ENCODE measurements around the gene CDC34. TPM values are rescaled to one million over a fixed set of nuclear protein-coding genes. Genes with fewer than 3 reads are reported as not detected.

Gene CDC34
- total RNA-seq, 1 experiment from 2014 or later: 61.3 TPM

DNA sequence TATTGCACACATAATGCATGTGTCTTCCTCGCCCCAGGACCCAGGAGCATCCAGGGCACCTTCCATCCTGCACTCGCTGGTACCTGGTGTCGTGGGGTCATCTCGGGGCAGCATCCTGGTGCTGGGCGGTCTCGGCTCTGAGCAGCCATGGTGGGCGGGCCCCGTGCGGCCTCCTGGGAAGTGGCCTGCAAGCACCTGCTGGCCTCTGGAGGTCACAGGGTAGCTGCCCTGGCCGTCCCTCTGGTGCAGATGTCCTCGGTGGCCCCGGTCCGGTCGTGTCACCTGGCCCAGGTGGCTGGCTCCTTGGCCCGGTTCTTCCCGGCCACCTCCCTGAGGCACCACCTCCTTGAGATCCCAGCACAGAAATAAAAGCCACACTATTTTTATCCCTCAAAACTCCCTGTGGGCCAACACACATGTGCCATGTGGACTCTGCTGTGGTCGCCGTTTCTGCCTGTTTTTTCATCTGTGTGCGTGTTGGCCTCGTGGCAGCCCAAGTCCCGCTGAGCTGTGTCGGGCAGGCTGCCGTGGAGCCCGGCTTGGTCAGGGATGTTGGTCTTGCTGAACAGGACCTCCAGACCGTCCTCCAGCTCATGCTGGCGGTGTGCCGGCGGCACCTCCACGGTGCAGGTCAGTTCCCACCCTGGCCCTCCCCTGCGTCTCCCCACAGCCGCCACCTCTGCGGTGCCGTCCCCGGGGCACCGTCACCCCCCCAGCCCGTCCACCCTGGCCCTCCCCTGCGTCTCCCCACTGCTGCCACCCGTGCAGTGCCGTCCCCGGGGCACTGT is 7.3 kb downstream of the CDC34 start:
- Mint-ChIP-seq H3K27me3 (ENCODE audit: insufficient read depth, unreplicated experiment) (no peaks in the 10 kb centered on the region), H3K4me3 (ENCODE audit: unreplicated experiment) (no peak overlapping the region), H3K27ac (ENCODE audit: low read depth, unreplicated experiment) (no peak overlapping the region), H3K9me3 (ENCODE audit: unreplicated experiment) (no peaks in the 10 kb centered on the region), H3K4me1 (ENCODE audit: insufficient read depth, unreplicated experiment) (peaks cover 4% of the 10 kb centered on the region), H3K36me3 (ENCODE audit: insufficient read depth, unreplicated experiment) (peaks cover 23% of the 10 kb centered on the region)
- POLR2A ChIA-PET: no interaction called here
- CTCF ChIA-PET: interaction anchor here (0.6 kb wide), 1 partner anchor 16 kb away, joined by 3 read pairs; no protein-coding TSS in a partner anchor
- TF ChIP-seq, protein P1, sequence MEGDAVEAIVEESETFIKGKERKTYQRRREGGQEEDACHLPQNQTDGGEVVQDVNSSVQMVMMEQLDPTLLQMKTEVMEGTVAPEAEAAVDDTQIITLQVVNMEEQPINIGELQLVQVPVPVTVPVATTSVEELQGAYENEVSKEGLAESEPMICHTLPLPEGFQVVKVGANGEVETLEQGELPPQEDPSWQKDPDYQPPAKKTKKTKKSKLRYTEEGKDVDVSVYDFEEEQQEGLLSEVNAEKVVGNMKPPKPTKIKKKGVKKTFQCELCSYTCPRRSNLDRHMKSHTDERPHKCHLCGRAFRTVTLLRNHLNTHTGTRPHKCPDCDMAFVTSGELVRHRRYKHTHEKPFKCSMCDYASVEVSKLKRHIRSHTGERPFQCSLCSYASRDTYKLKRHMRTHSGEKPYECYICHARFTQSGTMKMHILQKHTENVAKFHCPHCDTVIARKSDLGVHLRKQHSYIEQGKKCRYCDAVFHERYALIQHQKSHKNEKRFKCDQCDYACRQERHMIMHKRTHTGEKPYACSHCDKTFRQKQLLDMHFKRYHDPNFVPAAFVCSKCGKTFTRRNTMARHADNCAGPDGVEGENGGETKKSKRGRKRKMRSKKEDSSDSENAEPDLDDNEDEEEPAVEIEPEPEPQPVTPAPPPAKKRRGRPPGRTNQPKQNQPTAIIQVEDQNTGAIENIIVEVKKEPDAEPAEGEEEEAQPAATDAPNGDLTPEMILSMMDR (IDR thresholded peaks at IDR 0.05; ENCODE audit: unreplicated experiment): no peak
- BruUV-seq (replicated peaks): no TSS peak
- no peak for DNase-seq (ENCODE audit: unreplicated experiment)
- intact Hi-C loops (cut with micrococcal nuclease): no loop called here

DNA sequence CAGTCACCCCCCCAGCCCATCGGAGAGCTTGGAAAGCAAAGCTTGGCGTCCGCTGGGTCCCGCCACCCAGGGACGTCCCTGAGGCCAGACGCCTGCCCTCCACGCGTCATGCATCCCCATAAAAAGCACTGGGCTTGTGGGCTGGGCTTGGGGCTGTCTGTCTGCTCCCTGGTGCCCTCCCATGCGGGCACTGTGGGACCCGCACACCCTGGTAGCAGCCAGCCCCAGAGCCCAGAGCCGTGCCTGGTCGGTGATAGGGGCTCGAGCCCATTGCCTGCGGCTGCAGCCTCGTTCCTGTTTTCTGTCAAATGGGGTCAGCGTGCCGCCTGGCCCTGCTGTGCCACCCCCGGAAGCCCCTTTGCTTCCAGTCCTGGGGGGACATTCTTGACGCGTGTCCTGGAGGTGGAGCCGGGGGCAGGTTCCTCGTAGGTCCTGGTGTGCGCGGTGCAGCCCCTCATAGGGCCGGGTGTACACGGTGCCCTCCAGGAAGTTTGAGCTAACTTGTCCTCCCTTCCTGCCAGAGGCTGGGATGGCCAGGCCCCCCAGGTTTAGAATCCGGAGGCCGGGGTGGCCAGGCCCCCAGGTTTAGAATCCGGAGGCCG is 8.0 kb downstream of the CDC34 start:
- intact Hi-C loops (cut with micrococcal nuclease): no loop called here
- no peak overlapping the region for H3K4me3 Mint-ChIP-seq (ENCODE audit: unreplicated experiment)
- TF ChIP-seq, protein P1 (IDR thresholded peaks at IDR 0.05; ENCODE audit: unreplicated experiment): no peak

DNA sequence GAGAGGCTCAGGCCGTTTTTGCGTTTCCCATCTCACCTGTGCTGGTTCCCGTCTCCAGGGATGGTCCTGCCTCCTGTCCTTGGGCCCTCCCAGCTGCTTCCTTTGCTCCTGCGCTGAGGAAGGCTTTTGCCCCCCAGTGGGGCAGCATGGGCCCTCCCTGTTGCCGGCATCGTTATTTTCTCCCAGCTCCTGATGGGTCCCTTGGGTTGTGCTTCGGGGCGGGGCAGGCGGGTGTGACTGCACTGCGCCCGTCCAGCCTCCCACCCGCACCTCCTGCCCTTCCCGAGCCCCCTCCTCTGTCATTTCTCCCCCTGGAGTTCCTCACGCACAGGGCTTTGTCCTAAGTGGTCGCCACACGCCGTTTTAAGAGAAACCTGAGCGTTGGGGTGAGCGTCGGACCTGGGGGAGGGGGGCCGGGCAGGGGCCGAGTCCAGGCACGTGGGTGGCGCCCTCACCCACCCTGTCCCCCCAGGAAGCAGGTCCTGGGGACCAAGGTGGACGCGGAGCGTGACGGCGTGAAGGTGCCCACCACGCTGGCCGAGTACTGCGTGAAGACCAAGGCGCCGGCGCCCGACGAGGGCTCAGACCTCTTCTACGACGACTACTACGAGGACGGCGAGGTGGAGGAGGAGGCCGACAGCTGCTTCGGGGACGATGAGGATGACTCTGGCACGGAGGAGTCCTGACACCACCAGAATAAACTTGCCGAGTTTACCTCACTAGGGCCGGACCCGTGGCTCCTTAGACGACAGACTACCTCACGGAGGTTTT is 9.5 kb downstream of the CDC34 start:
- no TSS peak for BruUV-seq (replicated peaks)
- Mint-ChIP-seq H3K4me3 (ENCODE audit: unreplicated experiment) (no peak overlapping the region), H3K27ac (ENCODE audit: low read depth, unreplicated experiment) (no peak overlapping the region), H3K27me3 (ENCODE audit: insufficient read depth, unreplicated experiment) (no peaks in the 10 kb centered on the region), H3K4me1 (ENCODE audit: insufficient read depth, unreplicated experiment) (no peaks in the 10 kb centered on the region), H3K9me3 (ENCODE audit: unreplicated experiment) (no peaks in the 10 kb centered on the region), H3K36me3 (ENCODE audit: insufficient read depth, unreplicated experiment) (peaks cover 31% of the 10 kb centered on the region)
- TF ChIP-seq, protein P1 (IDR thresholded peaks at IDR 0.05; ENCODE audit: unreplicated experiment): no peak
- intact Hi-C loops (cut with micrococcal nuclease): no loop called here
- no peak for DNase-seq (ENCODE audit: unreplicated experiment)
- ChIA-PET CTCF (no interaction called here), POLR2A (no interaction called here)

More for the DNA sequence above, 8.0 kb downstream of the CDC34 start:
- ChIA-PET CTCF (interaction anchor here (0.6 kb wide), 1 partner anchor 17 kb away, joined by 3 read pairs; no protein-coding TSS in a partner anchor), POLR2A (no interaction called here)
- DNase-seq (ENCODE audit: unreplicated experiment): no peak
- Mint-ChIP-seq H3K27me3 (ENCODE audit: insufficient read depth, unreplicated experiment) (no peaks in the 10 kb centered on the region), H3K4me1 (ENCODE audit: insufficient read depth, unreplicated experiment) (peaks cover 4% of the 10 kb centered on the region), H3K27ac (ENCODE audit: low read depth, unreplicated experiment) (no peak overlapping the region), H3K9me3 (ENCODE audit: unreplicated experiment) (no peaks in the 10 kb centered on the region), H3K36me3 (ENCODE audit: insufficient read depth, unreplicated experiment) (peaks cover 24% of the 10 kb centered on the region)
- no TSS peak for BruUV-seq (replicated peaks)

DNA sequence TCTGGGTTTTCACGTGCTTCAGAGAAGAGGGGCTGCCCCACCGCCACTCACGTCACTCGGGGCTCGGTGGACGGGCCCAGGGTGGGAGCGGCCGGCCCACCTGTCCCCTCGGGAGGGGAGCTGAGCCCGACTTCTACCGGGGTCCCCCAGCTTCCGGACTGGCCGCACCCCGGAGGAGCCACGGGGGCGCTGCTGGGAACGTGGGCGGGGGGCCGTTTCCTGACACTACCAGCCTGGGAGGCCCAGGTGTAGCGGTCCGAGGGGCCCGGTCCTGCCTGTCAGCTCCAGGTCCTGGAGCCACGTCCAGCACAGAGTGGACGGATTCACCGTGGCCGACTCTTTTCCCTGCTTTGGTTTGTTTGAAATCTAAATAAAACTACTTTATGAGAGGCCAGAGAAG is 10.1 kb downstream of the CDC34 start:
- Mint-ChIP-seq H3K4me1 (ENCODE audit: insufficient read depth, unreplicated experiment) (no peaks in the 10 kb centered on the region), H3K27ac (ENCODE audit: low read depth, unreplicated experiment) (no peak overlapping the region), H3K36me3 (ENCODE audit: insufficient read depth, unreplicated experiment) (peaks cover 31% of the 10 kb centered on the region), H3K27me3 (ENCODE audit: insufficient read depth, unreplicated experiment) (no peaks in the 10 kb centered on the region), H3K4me3 (ENCODE audit: unreplicated experiment) (no peak overlapping the region), H3K9me3 (ENCODE audit: unreplicated experiment) (no peaks in the 10 kb centered on the region)
- intact Hi-C loops (cut with micrococcal nuclease): no loop called here
- ChIA-PET CTCF (interaction anchor here (0.6 kb wide), 1 partner anchor 8 kb away, joined by 4 read pairs; no protein-coding TSS in a partner anchor), POLR2A (no interaction called here)
- no peak for DNase-seq (ENCODE audit: unreplicated experiment)
- TF ChIP-seq, protein P1 (IDR thresholded peaks at IDR 0.05; ENCODE audit: unreplicated experiment): no peak
- BruUV-seq (replicated peaks): no TSS peak
